SU-DHL-6 (cell line): ENCODE measurements around the gene MAP7.

Source experiments
- EZH2phosphoT487 ChIP-seq: fragments of 200-600 bp; sonication (generic), shearing (Covaris generic); conservative IDR thresholded peaks from 2 replicates; pipeline ENCODE4 v1.6.1; 2018; ENCODE audit warnings: mild to moderate bottlenecking, antibody characterized with exemption, low read length, moderate library complexity, mixed read lengths
- TF ChIP-seq, protein P1 (sequence below): fragments of 200-600 bp; sonication (generic); IDR thresholded peaks from one replicate; pipeline ENCODE4 v1.5.1; 2017; ENCODE audit warnings: antibody characterized with exemption, mild to moderate bottlenecking, low read length, moderate library complexity; ENCODE audit not compliant: insufficient read depth, poor library complexity, severe bottlenecking

DNA sequence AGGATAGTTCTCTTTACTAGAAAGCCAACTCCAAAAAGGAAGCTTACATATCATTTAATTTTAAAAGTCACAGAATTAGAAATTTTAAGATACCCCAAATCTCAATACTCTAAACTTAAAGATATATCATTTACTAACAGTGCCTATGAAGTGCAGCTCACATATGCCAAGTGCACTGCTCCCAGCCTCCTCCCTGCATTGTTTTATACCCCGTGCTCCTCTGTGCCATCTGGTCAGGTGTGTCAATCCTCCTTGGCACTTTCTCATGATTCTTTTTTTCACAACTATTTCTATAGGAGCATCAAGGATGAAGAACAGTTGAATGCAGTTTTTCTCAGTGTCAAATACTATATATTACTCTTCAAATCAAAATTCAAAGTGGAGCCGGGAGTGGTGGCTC lies 8.8 kb downstream of the MAP7 start:
- TF ChIP-seq, protein P1, sequence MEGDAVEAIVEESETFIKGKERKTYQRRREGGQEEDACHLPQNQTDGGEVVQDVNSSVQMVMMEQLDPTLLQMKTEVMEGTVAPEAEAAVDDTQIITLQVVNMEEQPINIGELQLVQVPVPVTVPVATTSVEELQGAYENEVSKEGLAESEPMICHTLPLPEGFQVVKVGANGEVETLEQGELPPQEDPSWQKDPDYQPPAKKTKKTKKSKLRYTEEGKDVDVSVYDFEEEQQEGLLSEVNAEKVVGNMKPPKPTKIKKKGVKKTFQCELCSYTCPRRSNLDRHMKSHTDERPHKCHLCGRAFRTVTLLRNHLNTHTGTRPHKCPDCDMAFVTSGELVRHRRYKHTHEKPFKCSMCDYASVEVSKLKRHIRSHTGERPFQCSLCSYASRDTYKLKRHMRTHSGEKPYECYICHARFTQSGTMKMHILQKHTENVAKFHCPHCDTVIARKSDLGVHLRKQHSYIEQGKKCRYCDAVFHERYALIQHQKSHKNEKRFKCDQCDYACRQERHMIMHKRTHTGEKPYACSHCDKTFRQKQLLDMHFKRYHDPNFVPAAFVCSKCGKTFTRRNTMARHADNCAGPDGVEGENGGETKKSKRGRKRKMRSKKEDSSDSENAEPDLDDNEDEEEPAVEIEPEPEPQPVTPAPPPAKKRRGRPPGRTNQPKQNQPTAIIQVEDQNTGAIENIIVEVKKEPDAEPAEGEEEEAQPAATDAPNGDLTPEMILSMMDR: no peak
- no peak for TF ChIP-seq EZH2phosphoT487
